HS-27A (cell line): ENCODE data around the gene GTF2B.
"Not testable (repeated sequence)": the region's sequence is repeated elsewhere in the genome, so short reads cannot be mapped to it uniquely, and the experiment has no call there.

Experiments used
- DNase-seq: peaks from one replicate; pipeline ENCODE4 v3.0.0-alpha.2; 2012; ENCODE audit warnings: low read depth, missing footprints

GTF2B gene

GRCh38 chr1:88883156-88883555 lies 8.2 kb downstream of the GTF2B start:
- no peak for DNase-seq

- DNase-seq, result not testable (repeated sequence)
Measured at GRCh38 chr1:88880717-88881116, 10.7 kb downstream of the GTF2B start.

- DNase-seq, result no peak
Measured at GRCh38 chr1:88878731-88879130, 12.6 kb downstream of the GTF2B start.

DNA sequence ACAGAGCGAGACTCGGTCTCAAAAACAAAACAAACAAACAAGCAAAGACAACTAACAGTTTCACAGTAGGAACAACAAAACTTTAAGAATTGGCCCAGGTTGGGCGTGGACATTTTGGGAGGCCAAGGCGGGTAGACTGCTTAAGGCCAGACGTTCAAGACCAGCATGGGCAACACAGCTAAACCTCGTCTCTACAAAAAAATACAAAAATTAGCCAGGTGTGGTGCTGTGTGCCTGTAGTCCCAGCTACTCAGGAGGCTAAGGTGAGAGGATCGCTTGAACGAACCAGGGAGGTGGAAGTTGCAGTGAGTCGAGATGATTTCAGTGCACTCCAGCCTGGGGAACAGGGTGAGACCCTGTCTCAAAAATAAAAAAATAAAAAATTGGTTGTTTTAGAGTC lies 13.5 kb downstream of the GTF2B start:
- no peak for DNase-seq

DNA sequence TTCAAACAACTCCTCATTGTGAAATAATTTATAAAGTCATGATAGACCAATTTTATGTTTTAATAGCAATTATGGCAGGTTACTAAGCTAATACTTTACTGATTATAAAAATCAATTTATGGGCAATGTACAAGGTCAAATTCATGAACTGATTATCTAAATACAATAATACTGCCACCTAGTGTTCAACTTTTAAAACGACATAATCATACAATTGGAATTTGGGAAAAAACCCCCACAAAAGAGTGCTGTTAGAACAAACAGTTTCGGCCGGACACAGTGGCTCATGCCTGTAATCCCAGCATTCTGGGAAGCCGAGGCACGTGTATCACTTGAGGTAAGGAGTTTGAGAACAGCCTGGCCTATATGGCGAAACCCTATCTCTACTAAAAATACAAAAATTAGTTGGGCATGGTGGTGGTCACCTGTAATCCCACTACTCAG lies 14.0 kb downstream of the GTF2B start:
- DNase-seq, result no peak

DNA sequence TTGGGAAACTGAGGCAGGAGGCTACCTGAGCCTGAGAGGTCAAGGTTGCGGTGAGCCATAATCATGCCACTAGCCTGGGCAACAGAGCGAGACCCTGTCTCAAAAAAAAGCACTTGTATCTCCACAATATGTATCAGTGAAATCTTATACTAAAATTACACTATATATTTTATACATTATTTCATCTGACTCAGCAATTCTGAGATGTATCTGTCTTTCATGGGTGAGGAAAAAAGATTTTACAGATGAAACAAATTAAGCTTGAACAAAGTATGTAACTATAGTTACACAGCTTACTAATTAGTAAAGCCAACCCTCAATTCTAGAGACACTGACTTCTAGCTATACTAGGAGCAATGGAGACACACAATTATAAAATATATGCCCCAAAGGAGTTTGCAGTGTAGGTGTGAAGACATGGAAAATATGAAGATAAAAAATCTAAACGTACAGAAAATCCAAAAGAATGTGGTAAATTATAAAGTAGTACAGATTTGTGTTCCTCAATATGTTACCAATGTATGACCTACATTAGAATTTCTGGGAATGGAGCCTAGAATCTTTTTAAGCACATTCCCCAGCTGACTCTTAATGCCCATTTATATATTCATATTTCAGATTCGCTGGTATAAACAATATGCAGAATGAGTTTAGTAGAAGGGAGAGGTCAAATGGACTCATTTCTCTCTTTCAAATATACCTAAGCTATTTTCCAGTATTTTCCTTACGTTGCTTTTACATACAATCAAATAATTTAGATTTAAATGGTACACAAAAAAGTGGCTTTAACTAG lies 14.6 kb downstream of the GTF2B start:
- DNase-seq, result no peak

DNA sequence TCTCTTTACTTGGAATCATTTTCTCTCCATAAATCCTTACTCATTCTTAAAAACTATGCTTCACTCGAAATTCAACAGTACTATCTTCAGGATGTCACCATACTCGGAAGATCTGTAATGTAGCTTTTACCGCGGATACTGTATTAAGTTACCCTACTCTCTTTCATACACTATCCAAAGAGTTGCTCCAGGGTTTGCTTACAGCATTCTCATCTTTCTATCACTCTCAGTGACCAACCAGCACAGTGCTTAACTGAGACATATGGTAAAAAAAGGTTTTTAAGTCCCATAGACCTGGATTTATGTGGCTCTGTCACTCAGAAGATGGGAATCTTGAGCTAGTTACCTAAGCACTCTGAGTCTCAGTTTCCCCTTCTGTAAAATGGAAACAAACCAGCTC lies 15.8 kb downstream of the GTF2B start:
- DNase-seq, result no peak

DNA sequence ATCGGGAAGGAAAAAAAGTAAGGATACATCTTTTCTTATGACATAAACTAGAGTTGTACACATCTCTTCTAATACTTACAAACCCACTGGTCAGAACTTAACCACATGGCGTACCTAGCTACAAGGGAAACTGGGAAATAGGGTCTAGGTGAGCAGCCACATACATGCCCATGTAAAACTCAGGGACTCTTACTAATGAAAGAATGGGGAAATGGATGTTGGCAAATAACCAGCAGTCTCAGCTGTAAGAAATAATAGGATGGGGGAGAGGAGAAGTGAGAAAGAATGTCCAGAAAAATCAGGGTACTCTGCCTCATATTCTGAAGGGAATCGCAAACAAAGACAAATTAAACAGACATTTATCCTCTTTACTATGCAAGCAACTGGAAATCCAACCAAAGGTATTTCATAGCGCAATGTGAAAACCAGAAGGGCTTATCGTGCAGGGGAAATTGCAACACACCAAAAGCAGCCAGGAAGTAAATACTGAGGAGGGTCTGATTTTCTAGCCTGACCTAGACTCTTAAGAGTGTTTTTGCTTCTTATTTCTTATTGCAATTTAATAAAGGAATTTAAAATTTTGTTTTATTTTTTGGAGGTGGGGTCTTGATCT lies 17.5 kb downstream of the GTF2B start:
- DNase-seq, result no peak

DNA sequence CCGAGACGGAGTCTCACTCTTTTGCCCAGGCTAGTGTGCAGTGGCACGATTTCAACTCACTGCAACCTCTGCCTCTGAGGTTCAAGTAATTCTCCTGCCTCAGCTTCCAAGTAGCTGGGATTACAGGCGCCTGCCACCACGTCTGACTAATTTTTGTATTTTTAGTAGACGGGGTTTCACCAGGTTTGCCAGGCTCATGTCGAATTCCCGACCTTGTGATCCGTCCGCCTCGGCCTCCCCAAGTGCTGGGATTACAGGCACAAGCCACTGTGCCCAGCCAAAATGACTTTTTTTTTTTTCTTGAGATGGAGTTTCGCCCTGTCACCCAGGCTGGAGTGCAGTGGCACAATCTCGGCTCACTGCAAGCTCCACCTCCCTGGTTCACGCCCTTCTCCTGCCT lies 21.7 kb downstream of the GTF2B start:
- not testable (repeated sequence) for DNase-seq

GRCh38 chr1:88867743-88868521 lies 23.4 kb downstream of the GTF2B start:
- DNase-seq, result no peak

DNA sequence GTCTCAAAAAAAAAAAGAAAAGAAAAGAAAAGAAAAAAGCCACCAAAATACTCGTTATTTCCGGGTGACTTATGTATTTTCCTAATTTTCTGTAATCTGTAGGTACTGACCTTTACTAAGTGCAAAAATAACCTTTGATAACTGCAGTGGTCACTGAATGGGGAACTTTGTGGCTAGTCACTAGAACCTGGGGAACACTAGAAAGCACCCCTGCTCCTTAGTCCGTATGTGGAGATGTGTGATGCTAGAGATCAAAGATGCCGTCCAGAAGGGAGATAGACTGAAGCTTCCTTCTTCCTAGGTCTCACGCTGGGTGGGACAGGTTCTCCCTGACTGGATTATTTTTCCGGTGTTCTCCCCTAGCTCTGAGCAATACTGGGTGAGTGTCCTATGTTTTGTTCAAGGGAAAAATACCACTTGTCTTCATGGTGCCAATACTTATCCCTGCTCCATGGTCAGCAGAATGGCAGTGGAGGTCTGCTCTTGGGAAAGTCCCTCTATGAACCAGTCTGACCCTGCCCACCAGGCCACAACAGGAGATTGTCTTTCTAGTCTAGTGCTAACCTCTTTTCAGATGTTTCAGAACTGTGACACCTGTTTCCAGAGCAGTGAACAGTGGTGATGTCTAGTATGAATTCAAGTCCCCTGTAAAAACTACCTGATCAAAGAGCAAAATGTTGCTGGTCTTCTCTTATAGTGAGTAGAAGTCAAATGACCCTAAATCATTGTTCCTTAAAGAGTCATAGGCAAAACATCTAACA lies 39.9 kb downstream of the GTF2B start:
- no peak for DNase-seq

GRCh38 chr1:88847643-88848042 lies 43.7 kb downstream of the GTF2B start:
- no peak for DNase-seq

DNA sequence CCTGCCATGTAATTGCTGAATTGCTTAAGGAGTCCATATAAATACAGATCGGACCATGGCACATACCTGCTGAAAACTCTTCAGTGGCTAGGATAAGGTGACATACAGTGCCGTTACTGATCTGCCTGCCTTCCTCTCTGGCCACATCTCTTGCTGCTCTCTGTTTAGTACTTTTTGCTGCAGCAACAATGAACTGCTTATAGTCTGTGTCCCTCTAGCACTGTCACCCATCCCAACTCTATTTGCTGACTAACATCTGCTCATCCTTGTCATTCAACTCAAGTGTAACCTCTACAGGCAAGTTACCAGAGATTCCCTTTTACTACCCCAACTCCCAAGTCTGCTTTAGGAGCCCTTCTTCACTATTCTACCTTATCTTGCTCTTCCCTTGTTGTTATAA lies 65.6 kb downstream of the GTF2B start:
- no peak for DNase-seq

DNA sequence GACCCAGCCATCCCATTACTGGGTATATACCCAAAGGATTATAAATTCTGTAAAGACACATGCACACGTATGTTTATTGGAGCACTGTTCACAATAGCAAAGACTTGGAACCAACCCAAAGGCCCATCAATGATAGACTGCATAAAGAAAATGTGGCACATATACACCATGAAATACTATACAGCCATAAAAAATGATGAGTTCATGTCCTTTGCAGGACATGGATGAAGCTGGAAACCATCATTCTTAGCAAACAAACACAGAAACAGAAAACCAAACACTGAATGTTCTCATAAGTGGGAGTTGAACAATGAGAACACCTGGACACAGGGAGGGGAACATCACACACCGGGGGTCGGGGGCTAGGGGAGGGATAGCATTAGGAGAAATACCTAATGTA lies 71.7 kb downstream of the GTF2B start:
- not testable (repeated sequence) for DNase-seq

GRCh38 chr1:88813471-88813870 lies 77.9 kb downstream of the GTF2B start:
- DNase-seq, result no peak

GRCh38 chr1:88812366-88812765 lies 79.0 kb downstream of the GTF2B start:
- no peak for DNase-seq

DNA sequence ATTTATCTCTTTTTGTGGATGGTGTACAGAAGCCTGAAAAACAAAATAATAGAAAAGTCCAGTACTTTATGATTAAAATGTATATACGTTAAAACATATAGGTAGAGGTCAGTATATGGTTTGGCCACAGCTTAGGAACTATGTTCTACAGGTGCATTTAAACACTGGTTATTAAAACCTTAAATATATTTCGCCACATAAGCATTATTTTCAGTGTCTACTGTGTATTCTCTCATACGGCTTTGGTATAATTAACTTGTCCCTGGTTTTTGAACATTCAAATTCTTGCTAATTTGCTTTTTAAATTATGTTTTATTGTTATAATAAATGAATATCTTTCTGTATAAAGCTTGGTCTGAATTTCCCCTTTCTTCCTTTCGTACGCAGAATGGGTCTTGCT lies 87.9 kb downstream of the GTF2B start:
- DNase-seq, result no peak

- peak; percentile 19 for DNase-seq
Measured at GRCh38 chr1:88802950-88803349, 88.4 kb downstream of the GTF2B start.
